SK-N-SH treated with all-trans-retinoic acid at 6 μM for 48 hours (cell line): ENCODE results near the gene RPRML.
"Not testable (repeated sequence)": the region's sequence is repeated elsewhere in the genome, so short reads cannot be mapped to it uniquely, and the experiment has no call there.

Experiments
- ARNTL ChIP-seq: fragments of 450-650 bp; formaldehyde crosslinking; IDR thresholded peaks from 2 replicates; pipeline ENCODE4 v1.5.0; 2020; ENCODE audit warnings: low read depth, mild to moderate bottlenecking, moderate library complexity, borderline replicate concordance
- CREB5 ChIP-seq: fragments of 250-450 bp; sonication (Bioruptor Pico); IDR thresholded peaks from 2 replicates; pipeline ENCODE4 v1.5.1; 2020; ENCODE audit warnings: low read depth, mild to moderate bottlenecking, moderate library complexity
- CSDC2 ChIP-seq: fragments of 250-450 bp; sonication (Bioruptor Pico); IDR thresholded peaks from 2 replicates; pipeline ENCODE4 v1.5.0; 2020; ENCODE audit warnings: mild to moderate bottlenecking, moderate library complexity
- CSRNP3 ChIP-seq: fragments of 250-450 bp; sonication (Bioruptor Pico); IDR thresholded peaks from 2 replicates; pipeline ENCODE4 v1.5.1; 2021; ENCODE audit warnings: mild to moderate bottlenecking, moderate library complexity
- GLIS3 ChIP-seq: fragments of 250-450 bp; sonication (Bioruptor Pico); IDR thresholded peaks from 2 replicates; pipeline ENCODE4 v1.5.0; 2020; ENCODE audit warnings: mild to moderate bottlenecking, moderate library complexity
- ISL1 ChIP-seq: fragments of 250-450 bp; sonication (Bioruptor Pico); IDR thresholded peaks from 2 replicates; pipeline ENCODE4 v2.1.2; 2022; ENCODE audit warnings: mild to moderate bottlenecking, moderate library complexity
- RARB ChIP-seq: fragments of 250-450 bp; sonication (Bioruptor Pico); IDR thresholded peaks from 2 replicates; pipeline ENCODE4 v1.8.0; 2021; ENCODE audit warnings: mild to moderate bottlenecking, moderate library complexity
- ZFP3 ChIP-seq: fragments of 250-450 bp; sonication (Bioruptor Pico); IDR thresholded peaks from 2 replicates; pipeline ENCODE4 v1.5.0; 2020; ENCODE audit warnings: mild to moderate bottlenecking, moderate library complexity
- ZFP30 ChIP-seq: fragments of 450-650 bp; formaldehyde crosslinking; IDR thresholded peaks from 2 replicates; pipeline ENCODE4 v1.5.0; 2022; ENCODE audit warnings: mild to moderate bottlenecking, moderate library complexity
- ZNF70 ChIP-seq: fragments of 450-650 bp; formaldehyde crosslinking; IDR thresholded peaks from 2 replicates; pipeline ENCODE4 v1.5.0; 2020; ENCODE audit warnings: mild to moderate bottlenecking, moderate library complexity
- ZNF8 ChIP-seq: fragments of 450-650 bp; formaldehyde crosslinking; IDR thresholded peaks from 2 replicates; pipeline ENCODE4 v1.5.0; 2020; ENCODE audit warnings: mild to moderate bottlenecking, moderate library complexity
- TF ChIP-seq, protein P1 (sequence below): fragments of 250-450 bp; sonication (Bioruptor Pico); IDR thresholded peaks from 2 replicates; pipeline ENCODE4 v1.8.0; 2020; ENCODE audit warnings: mild to moderate bottlenecking, moderate library complexity, borderline replicate concordance
- TF ChIP-seq, protein P2 (sequence below): fragments of 250-450 bp; sonication (Bioruptor Pico); IDR thresholded peaks from 2 replicates; pipeline ENCODE4 v1.5.0; 2020; ENCODE audit warnings: mild to moderate bottlenecking, moderate library complexity

GRCh38 chr17:47016966-47017365 is 37.9 kb upstream of the RPRML start:
- TF ChIP-seq RARB (CRISPR knock-in tag); CSDC2; ARNTL (CRISPR knock-in tag); CREB5 (CRISPR knock-in tag); GLIS3 (CRISPR knock-in tag); ZNF8; ZFP3 (CRISPR knock-in tag); ZFP30 (CRISPR knock-in tag); CSRNP3; ISL1 (CRISPR knock-in tag); ZNF70 (CRISPR knock-in tag): not testable (repeated sequence)
- TF ChIP-seq, protein P1, sequence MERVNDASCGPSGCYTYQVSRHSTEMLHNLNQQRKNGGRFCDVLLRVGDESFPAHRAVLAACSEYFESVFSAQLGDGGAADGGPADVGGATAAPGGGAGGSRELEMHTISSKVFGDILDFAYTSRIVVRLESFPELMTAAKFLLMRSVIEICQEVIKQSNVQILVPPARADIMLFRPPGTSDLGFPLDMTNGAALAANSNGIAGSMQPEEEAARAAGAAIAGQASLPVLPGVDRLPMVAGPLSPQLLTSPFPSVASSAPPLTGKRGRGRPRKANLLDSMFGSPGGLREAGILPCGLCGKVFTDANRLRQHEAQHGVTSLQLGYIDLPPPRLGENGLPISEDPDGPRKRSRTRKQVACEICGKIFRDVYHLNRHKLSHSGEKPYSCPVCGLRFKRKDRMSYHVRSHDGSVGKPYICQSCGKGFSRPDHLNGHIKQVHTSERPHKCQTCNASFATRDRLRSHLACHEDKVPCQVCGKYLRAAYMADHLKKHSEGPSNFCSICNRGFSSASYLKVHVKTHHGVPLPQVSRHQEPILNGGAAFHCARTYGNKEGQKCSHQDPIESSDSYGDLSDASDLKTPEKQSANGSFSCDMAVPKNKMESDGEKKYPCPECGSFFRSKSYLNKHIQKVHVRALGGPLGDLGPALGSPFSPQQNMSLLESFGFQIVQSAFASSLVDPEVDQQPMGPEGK (CRISPR knock-in tag) = not testable (repeated sequence)
- TF ChIP-seq, protein P2, sequence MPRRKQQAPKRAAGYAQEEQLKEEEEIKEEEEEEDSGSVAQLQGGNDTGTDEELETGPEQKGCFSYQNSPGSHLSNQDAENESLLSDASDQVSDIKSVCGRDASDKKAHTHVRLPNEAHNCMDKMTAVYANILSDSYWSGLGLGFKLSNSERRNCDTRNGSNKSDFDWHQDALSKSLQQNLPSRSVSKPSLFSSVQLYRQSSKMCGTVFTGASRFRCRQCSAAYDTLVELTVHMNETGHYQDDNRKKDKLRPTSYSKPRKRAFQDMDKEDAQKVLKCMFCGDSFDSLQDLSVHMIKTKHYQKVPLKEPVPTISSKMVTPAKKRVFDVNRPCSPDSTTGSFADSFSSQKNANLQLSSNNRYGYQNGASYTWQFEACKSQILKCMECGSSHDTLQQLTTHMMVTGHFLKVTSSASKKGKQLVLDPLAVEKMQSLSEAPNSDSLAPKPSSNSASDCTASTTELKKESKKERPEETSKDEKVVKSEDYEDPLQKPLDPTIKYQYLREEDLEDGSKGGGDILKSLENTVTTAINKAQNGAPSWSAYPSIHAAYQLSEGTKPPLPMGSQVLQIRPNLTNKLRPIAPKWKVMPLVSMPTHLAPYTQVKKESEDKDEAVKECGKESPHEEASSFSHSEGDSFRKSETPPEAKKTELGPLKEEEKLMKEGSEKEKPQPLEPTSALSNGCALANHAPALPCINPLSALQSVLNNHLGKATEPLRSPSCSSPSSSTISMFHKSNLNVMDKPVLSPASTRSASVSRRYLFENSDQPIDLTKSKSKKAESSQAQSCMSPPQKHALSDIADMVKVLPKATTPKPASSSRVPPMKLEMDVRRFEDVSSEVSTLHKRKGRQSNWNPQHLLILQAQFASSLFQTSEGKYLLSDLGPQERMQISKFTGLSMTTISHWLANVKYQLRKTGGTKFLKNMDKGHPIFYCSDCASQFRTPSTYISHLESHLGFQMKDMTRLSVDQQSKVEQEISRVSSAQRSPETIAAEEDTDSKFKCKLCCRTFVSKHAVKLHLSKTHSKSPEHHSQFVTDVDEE (CRISPR knock-in tag) = not testable (repeated sequence)
